ENCODE data around the gene SLC22A7. TPM values are rescaled to one million over a fixed set of nuclear protein-coding genes. Genes with fewer than 3 reads are reported as not detected.

Gene SLC22A7
- total RNA-seq, 6 experiments from 2014 or later, result 145 to 348 (median 185) TPM

- WGBS (ENCODE audit: insufficient coverage, low coverage, low lambda C conversion rate, missing lambda C conversion rate), result 72% methylated on average over 2 of the region's 5 CpGs
- no peak overlapping the region for H3K4me3 ChIP-seq
- intact Hi-C loops (cut with DNase I), result loop anchor here in 1 of 2 donors (10.0 kb wide), 1 partner anchor 90 kb away; no protein-coding TSS in a partner anchor
- no peak overlapping the region for H3K27ac ChIP-seq
- ATAC-seq, result no peak
- no peaks in the 10 kb centered on the region for H3K9me3 ChIP-seq
- no peaks in the 10 kb centered on the region for H3K36me3 ChIP-seq
- H3K27me3 ChIP-seq, result no peaks in the 10 kb centered on the region
- no peak for DNase-seq
- TF ChIP-seq, protein P1, sequence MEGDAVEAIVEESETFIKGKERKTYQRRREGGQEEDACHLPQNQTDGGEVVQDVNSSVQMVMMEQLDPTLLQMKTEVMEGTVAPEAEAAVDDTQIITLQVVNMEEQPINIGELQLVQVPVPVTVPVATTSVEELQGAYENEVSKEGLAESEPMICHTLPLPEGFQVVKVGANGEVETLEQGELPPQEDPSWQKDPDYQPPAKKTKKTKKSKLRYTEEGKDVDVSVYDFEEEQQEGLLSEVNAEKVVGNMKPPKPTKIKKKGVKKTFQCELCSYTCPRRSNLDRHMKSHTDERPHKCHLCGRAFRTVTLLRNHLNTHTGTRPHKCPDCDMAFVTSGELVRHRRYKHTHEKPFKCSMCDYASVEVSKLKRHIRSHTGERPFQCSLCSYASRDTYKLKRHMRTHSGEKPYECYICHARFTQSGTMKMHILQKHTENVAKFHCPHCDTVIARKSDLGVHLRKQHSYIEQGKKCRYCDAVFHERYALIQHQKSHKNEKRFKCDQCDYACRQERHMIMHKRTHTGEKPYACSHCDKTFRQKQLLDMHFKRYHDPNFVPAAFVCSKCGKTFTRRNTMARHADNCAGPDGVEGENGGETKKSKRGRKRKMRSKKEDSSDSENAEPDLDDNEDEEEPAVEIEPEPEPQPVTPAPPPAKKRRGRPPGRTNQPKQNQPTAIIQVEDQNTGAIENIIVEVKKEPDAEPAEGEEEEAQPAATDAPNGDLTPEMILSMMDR (IDR thresholded peaks at IDR 0.05), result no peak
- no peak for TF ChIP-seq POLR2A (IDR thresholded peaks at IDR 0.05)
- peaks cover 0 to 45% (median 20%) of the 10 kb centered on the region in 4 donors for H3K4me1 ChIP-seq
Observed at GRCh38 chr6:43264599-43265145, 33.4 kb upstream of the SLC22A7 start.

DNA sequence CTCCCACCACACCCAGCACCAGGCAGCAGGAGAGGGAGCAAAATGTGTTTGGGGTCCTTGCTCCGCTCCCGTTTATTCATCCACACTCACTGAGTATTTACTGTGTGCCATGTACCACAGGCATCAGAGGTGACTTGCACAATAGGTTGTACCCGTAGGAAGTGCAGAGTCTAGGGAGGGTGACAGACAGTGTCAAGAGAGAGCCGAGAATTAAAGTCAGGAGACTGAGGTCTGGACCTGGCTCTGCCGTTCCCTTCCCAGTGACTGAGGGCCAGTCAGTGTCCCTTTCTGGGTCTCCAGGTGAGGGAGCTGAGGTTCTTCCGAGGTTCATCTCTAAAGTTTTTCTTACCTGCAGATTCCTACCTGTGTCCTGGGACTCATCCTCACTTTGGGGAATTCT lies 32.5 kb upstream of the SLC22A7 start:
- Histone ChIP-seq H3K4me1 (peaks cover 0 to 50% (median 20%) of the 10 kb centered on the region in 4 donors), H3K4me3 (peak overlapping the region in 1 of 3 donors; percentile 15), H3K9me3 (no peaks in the 10 kb centered on the region), H3K27me3 (no peaks in the 10 kb centered on the region), H3K27ac (peak overlapping the region; percentile 7 to 51 (median 22)), H3K36me3 (no peaks in the 10 kb centered on the region)
- TF ChIP-seq, protein P1 (IDR thresholded peaks at IDR 0.05), result peak in 1 of 4 donors; percentile 24
- peak; percentile 65 for TF ChIP-seq POLR2A (IDR thresholded peaks at IDR 0.05)
- DNase-seq, result no peak
- 28% methylated on average over 5 of the region's 6 CpGs for WGBS (ENCODE audit: insufficient coverage, low coverage, low lambda C conversion rate, missing lambda C conversion rate)
- peak; percentile 3 to 16 (median 5) for ATAC-seq
- intact Hi-C loops (cut with DNase I), result loop anchor here in 1 of 2 donors (10.0 kb wide), 1 partner anchor 89 kb away; no protein-coding TSS in a partner anchor

DNA sequence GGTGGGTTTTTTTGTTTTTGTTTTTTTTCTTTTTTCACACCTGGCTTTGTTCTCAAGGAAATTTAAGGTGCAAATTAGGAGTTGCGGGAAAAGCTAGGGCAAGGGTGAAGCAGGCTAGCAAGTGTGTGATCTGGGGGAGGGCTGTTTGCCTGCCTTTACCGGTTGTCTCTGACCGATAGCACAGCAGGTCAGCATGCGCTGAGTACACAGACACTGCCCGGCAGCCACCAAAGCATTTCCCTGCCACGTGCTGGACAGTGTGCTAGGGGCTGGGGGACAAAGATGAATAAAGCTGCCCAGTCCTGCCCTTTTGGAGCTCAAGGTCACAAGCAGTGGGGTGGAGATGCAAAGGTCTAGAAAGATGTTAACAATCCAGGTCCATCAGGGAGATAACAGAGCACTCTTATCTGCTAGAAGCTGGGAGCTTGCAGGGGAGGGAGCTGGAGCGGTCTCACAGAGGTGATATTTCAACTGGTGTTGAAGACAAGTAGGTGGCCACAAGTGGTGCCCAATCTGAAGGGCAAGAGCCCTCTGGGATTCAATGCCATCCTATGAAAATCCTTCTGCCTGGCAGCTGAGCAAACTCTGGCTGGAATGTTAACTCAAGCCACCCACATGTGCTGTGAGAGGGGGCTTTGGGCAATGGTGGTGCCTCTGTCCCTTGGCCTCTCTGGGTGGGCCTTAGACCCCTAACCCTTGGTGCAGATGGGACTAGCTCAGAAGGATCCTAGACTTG lies 30.3 kb upstream of the SLC22A7 start:
- ATAC-seq (peak; percentile 39 to 62 (median 54)), DNase-seq (peak; percentile 89 to 98 (median 94))
- Histone ChIP-seq H3K36me3 (no peaks in the 10 kb centered on the region), H3K4me3 (peak overlapping the region in 2 of 3 donors; percentile 66 to 88), H3K4me1 (peaks cover 0 to 62% (median 25%) of the 10 kb centered on the region in 4 donors), H3K27ac (peak overlapping the region; percentile 74 to 80 (median 77)), H3K27me3 (no peaks in the 10 kb centered on the region), H3K9me3 (no peaks in the 10 kb centered on the region)
- WGBS (ENCODE audit: insufficient coverage, low coverage, low lambda C conversion rate, missing lambda C conversion rate), result 18% methylated on average over 7 of the region's 7 CpGs
- intact Hi-C loops (cut with DNase I), result loop anchor here in 1 of 2 donors (10.0 kb wide), 1 partner anchor 87 kb away; no protein-coding TSS in a partner anchor
- TF ChIP-seq POLR2A (IDR thresholded peaks at IDR 0.05), result no peak
- TF ChIP-seq, protein P1 (IDR thresholded peaks at IDR 0.05), result no peak

DNA sequence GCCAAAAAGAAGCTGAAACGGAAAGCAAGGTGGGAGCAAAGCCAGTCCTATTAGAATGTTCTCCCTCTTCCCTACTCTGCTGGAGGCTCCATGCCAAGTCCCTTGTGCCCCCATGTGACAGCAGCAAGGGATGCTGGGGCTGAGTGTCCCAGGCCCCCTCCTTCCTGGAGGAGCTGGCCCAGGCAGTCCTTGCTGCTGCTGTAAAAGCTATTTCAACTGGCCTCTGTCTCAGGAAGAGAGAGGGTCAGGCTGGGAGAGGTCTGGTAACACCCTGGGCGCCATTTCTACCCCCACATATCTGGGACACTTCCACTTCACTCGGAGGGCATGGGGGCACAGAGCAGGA lies 29.7 kb upstream of the SLC22A7 start:
- Histone ChIP-seq H3K4me3 (peak overlapping the region in 2 of 3 donors; percentile 66 to 88), H3K36me3 (no peaks in the 10 kb centered on the region), H3K27ac (peak overlapping the region; percentile 62 to 80 (median 77)), H3K4me1 (peaks cover 0 to 62% (median 25%) of the 10 kb centered on the region in 4 donors), H3K27me3 (no peaks in the 10 kb centered on the region), H3K9me3 (no peaks in the 10 kb centered on the region)
- intact Hi-C loops (cut with DNase I), result loop anchor here in 1 of 2 donors (10.0 kb wide), 1 partner anchor 86 kb away; no protein-coding TSS in a partner anchor
- DNase-seq, result peak in 2 of 3 donors; percentile 83 to 87
- 33% methylated on average over 1 of the region's 3 CpGs for WGBS (ENCODE audit: insufficient coverage, low coverage, low lambda C conversion rate, missing lambda C conversion rate)
- ATAC-seq, result peak; percentile 3 to 27 (median 20)
- TF ChIP-seq POLR2A (IDR thresholded peaks at IDR 0.05), result peak; percentile 34
- TF ChIP-seq, protein P1 (IDR thresholded peaks at IDR 0.05), result no peak

Measured in right lobe of liver (tissue), 6 donors.